DND-41 (cell line): ENCODE results near the gene TEKT2.

Source experiments
- CTCF ChIP-seq: IDR thresholded peaks from 2 replicates; pipeline ENCODE4 v1.5.1; 2012; ENCODE audit warnings: borderline replicate concordance, low read length, moderate library complexity, mild to moderate bottlenecking; ENCODE audit not compliant: poor library complexity, severe bottlenecking; ENCODE audit errors: extremely low read depth
- EZH2 ChIP-seq: IDR thresholded peaks from 3 replicates; pipeline ENCODE4 v1.6.1; 2012; ENCODE audit warnings: borderline replicate concordance, low read depth, mild to moderate bottlenecking, moderate library complexity, low read length, inconsistent platforms; ENCODE audit not compliant: severe bottlenecking

GRCh38 chr1:36068866-36069265 is 15.0 kb upstream of the TEKT2 start:
- no peak for TF ChIP-seq CTCF
- no peak for TF ChIP-seq EZH2
